ENCODE results near the gene SPINK14. TPM values are rescaled to one million over a fixed set of nuclear protein-coding genes. Genes with fewer than 3 reads are reported as not detected.

Gene SPINK14
- total and polyA plus RNA-seq, 2 donors from 2014 or later: not detected

DNA sequence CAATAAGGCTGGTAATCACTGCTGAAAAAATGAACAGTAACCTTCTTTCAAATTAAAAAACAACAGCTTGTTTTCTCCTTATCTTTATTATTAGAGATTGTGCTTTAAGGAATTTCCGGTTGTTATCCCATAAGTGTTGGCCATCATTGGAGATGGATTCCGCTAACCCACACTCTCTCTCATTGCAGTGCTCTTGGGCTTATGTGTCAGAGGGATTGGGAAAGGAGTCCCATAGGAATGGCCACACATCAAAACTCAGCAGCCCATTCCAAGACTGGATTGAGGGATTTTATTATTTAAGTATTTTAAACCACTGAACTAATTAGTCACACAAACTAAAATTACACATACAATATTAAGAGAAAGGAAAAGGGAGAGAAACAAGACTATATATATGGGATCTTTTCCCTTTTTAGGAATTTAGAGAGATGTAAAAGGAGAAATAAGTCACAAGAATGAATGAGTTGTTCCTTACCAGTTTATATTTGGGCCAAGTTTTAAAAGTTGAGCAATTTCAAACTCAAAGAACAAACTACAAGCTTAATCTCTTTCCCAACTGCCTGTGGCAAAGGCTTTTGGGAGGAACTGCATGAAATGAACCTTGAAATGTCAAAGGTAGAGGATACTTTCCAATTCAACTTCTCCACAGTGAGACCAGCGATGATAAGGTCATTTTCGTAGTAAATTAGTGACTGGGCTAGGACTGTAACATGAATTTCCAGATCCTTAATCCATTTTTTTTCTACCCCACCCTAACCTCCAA, 36.9 kb downstream of the SPINK14 start:
- Histone ChIP-seq H3K9me3 (ENCODE audit: control insufficient read depth in 2 of 3, insufficient read depth in 1 of 3, low read length in 3 of 3) (no peaks in the 10 kb centered on the region), H3K27me3 (ENCODE audit: control insufficient read depth, insufficient read depth, low read length) (no peaks in the 10 kb centered on the region), H3K4me1 (ENCODE audit: control insufficient read depth in 2 of 3, insufficient read depth in 2 of 3, low read depth in 1 of 3, low read length in 3 of 3) (no peaks in the 10 kb centered on the region), H3K36me3 (ENCODE audit: control insufficient read depth in 2 of 3, insufficient read depth in 3 of 3, low read length in 3 of 3) (no peaks in the 10 kb centered on the region), H3K4me3 (ENCODE audit: low read length in 3 of 3) (no peak overlapping the region), H3K9ac (ENCODE audit: low read length in 3 of 3) (no peak overlapping the region), H3K27ac (ENCODE audit: low read depth in 2 of 2, low read length in 2 of 2) (no peak overlapping the region)
- TF ChIP-seq, protein P1, sequence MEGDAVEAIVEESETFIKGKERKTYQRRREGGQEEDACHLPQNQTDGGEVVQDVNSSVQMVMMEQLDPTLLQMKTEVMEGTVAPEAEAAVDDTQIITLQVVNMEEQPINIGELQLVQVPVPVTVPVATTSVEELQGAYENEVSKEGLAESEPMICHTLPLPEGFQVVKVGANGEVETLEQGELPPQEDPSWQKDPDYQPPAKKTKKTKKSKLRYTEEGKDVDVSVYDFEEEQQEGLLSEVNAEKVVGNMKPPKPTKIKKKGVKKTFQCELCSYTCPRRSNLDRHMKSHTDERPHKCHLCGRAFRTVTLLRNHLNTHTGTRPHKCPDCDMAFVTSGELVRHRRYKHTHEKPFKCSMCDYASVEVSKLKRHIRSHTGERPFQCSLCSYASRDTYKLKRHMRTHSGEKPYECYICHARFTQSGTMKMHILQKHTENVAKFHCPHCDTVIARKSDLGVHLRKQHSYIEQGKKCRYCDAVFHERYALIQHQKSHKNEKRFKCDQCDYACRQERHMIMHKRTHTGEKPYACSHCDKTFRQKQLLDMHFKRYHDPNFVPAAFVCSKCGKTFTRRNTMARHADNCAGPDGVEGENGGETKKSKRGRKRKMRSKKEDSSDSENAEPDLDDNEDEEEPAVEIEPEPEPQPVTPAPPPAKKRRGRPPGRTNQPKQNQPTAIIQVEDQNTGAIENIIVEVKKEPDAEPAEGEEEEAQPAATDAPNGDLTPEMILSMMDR (IDR thresholded peaks at IDR 0.05; ENCODE audit: borderline replicate concordance, extremely low read depth, insufficient read depth): no peak
- intact Hi-C loops (cut with DNase I): no loop called here
- no peak for FAIRE-seq
- no peak for DNase-seq

- Histone ChIP-seq H3K4me1 (ENCODE audit: control insufficient read depth in 2 of 3, insufficient read depth in 2 of 3, low read depth in 1 of 3, low read length in 3 of 3) (no peaks in the 10 kb centered on the region), H3K27me3 (ENCODE audit: control insufficient read depth, insufficient read depth, low read length) (no peaks in the 10 kb centered on the region), H3K9me3 (ENCODE audit: control insufficient read depth in 2 of 3, insufficient read depth in 1 of 3, low read length in 3 of 3) (no peaks in the 10 kb centered on the region), H3K4me3 (ENCODE audit: low read length in 3 of 3) (no peak overlapping the region), H3K36me3 (ENCODE audit: control insufficient read depth in 2 of 3, insufficient read depth in 3 of 3, low read length in 3 of 3) (no peaks in the 10 kb centered on the region), H3K9ac (ENCODE audit: low read length in 3 of 3) (no peak overlapping the region), H3K27ac (ENCODE audit: low read depth in 2 of 2, low read length in 2 of 2) (no peak overlapping the region)
- intact Hi-C loops (cut with DNase I): no loop called here
- DNase-seq (no peak), FAIRE-seq (peak; percentile 15)
- TF ChIP-seq, protein P1 (IDR thresholded peaks at IDR 0.05; ENCODE audit: borderline replicate concordance, extremely low read depth, insufficient read depth): no peak
These were observed 37.5 kb downstream of the SPINK14 start for GRCh38 chr5:148205865-148206264.

GRCh38 chr5:148206620-148207019, 38.3 kb downstream of the SPINK14 start:
- no peaks in the 10 kb centered on the region for H3K9me3 ChIP-seq (ENCODE audit: control insufficient read depth in 2 of 3, insufficient read depth in 1 of 3, low read length in 3 of 3)
- no peak overlapping the region for H3K27ac ChIP-seq (ENCODE audit: low read depth in 2 of 2, low read length in 2 of 2)
- intact Hi-C loops (cut with DNase I): no loop called here
- FAIRE-seq (no peak), DNase-seq (no peak)
- H3K36me3 ChIP-seq (ENCODE audit: control insufficient read depth in 2 of 3, insufficient read depth in 3 of 3, low read length in 3 of 3): no peaks in the 10 kb centered on the region
- no peak overlapping the region for H3K9ac ChIP-seq (ENCODE audit: low read length in 3 of 3)
- TF ChIP-seq, protein P1 (IDR thresholded peaks at IDR 0.05; ENCODE audit: borderline replicate concordance, extremely low read depth, insufficient read depth): no peak
- H3K4me1 ChIP-seq (ENCODE audit: control insufficient read depth in 2 of 3, insufficient read depth in 2 of 3, low read depth in 1 of 3, low read length in 3 of 3): no peaks in the 10 kb centered on the region
- no peaks in the 10 kb centered on the region for H3K27me3 ChIP-seq (ENCODE audit: control insufficient read depth, insufficient read depth, low read length)
- H3K4me3 ChIP-seq (ENCODE audit: low read length in 3 of 3): no peak overlapping the region

Data from kidney (tissue), 14 donors.